ENCODE measurements around the gene ATP6V0A1. TPM values are rescaled to one million over a fixed set of nuclear protein-coding genes. Genes with fewer than 3 reads are reported as not detected.
A peak's percentile ranks its signal among the peaks of the same experiment; 100 is the strongest.

The ATP6V0A1 gene
- 110 TPM for total RNA-seq
- 108 TPM for polyA plus RNA-seq (ENCODE audit: insufficient read depth, low read depth, low replicate concordance)
- long read RNA-seq, donor 1, full-length matches to known transcripts, result 27 of 27 reads
- long read RNA-seq, donor 1, partial matches to known transcripts, result 0 of 27 reads
- long read RNA-seq, donor 1, other reads (novel, unspliced or antisense), result 0 of 27 reads
- long read RNA-seq, donor 2, full-length matches to known transcripts, result 23 of 23 reads
- long read RNA-seq, donor 2, partial matches to known transcripts, result 0 of 23 reads
- long read RNA-seq, donor 2, other reads (novel, unspliced or antisense), result 0 of 23 reads
- long read RNA-seq, donor 3, full-length matches to known transcripts, result 26 of 26 reads
- long read RNA-seq, donor 3, partial matches to known transcripts, result 0 of 26 reads
- long read RNA-seq, donor 3, other reads (novel, unspliced or antisense), result 0 of 26 reads
- long read RNA-seq, donor 4, full-length matches to known transcripts, result 11 of 16 reads
- long read RNA-seq, donor 4, partial matches to known transcripts, result 5 of 16 reads
- long read RNA-seq, donor 4, other reads (novel, unspliced or antisense), result 0 of 16 reads
- long read RNA-seq, donor 5, full-length matches to known transcripts, result 2 of 2 reads
- long read RNA-seq, donor 5, partial matches to known transcripts, result 0 of 2 reads
- long read RNA-seq, donor 5, other reads (novel, unspliced or antisense), result 0 of 2 reads
- long read RNA-seq, donor 6, full-length matches to known transcripts, result 6 of 6 reads
- long read RNA-seq, donor 6, partial matches to known transcripts, result 0 of 6 reads
- long read RNA-seq, donor 6, other reads (novel, unspliced or antisense), result 0 of 6 reads
- long read RNA-seq, donor 7, full-length matches to known transcripts, result 15 of 21 reads
- long read RNA-seq, donor 7, partial matches to known transcripts, result 4 of 21 reads
- long read RNA-seq, donor 7, other reads (novel, unspliced or antisense), result 2 of 21 reads
- long read RNA-seq, donor 8, full-length matches to known transcripts, result 24 of 24 reads
- long read RNA-seq, donor 8, partial matches to known transcripts, result 0 of 24 reads
- long read RNA-seq, donor 8, other reads (novel, unspliced or antisense), result 0 of 24 reads
- long read RNA-seq, donor 9, full-length matches to known transcripts, result 12 of 12 reads
- long read RNA-seq, donor 9, partial matches to known transcripts, result 0 of 12 reads
- long read RNA-seq, donor 9, other reads (novel, unspliced or antisense), result 0 of 12 reads
- long read RNA-seq, donor 10, full-length matches to known transcripts, result 24 of 31 reads
- long read RNA-seq, donor 10, partial matches to known transcripts, result 0 of 31 reads
- long read RNA-seq, donor 10, other reads (novel, unspliced or antisense), result 7 of 31 reads

- no peak for TF ChIP-seq CTCF (IDR thresholded peaks at IDR 0.05; ENCODE audit: borderline replicate concordance, extremely low read depth, insufficient read depth)
Observed at GRCh38 chr17:42458497-42459255, at the start of gene ATP6V0A1. Gene ATP6V0A1, plus strand, starts transcription at chr17:42458878. Its CDS starts 2,017 bp downstream, at chr17:42460895.

GRCh38 chr17:42409523-42410318 lies 49.0 kb upstream of the ATP6V0A1 start:
- Histone ChIP-seq H3K9me3 (ENCODE audit: control insufficient read depth in 2 of 3, insufficient read depth in 1 of 3, low read length in 3 of 3) (no peaks in the 10 kb centered on the region), H3K9ac (ENCODE audit: low read length in 3 of 3) (no peak overlapping the region), H3K4me1 (ENCODE audit: control insufficient read depth in 2 of 3, insufficient read depth in 2 of 3, low read depth in 1 of 3, low read length in 3 of 3) (peaks cover 0 to 20% (median 0%) of the 10 kb centered on the region in 3 donors), H3K36me3 (ENCODE audit: control insufficient read depth in 2 of 3, insufficient read depth in 3 of 3, low read length in 3 of 3) (no peaks in the 10 kb centered on the region), H3K4me3 (ENCODE audit: low read length in 3 of 3) (no peak overlapping the region), H3K27ac (ENCODE audit: low read depth in 2 of 2, low read length in 2 of 2) (peak overlapping the region; percentile 32 to 77), H3K27me3 (ENCODE audit: control insufficient read depth, insufficient read depth, low read length) (no peaks in the 10 kb centered on the region)
- FAIRE-seq (no peak), DNase-seq (no peak)
- no peak for TF ChIP-seq CTCF (IDR thresholded peaks at IDR 0.05; ENCODE audit: borderline replicate concordance, extremely low read depth, insufficient read depth)
- intact Hi-C loops (cut with DNase I), result loop anchor here (5.0 kb wide), 1 partner anchor 92 kb away; no protein-coding TSS in a partner anchor

More at GRCh38 chr17:42458497-42459255, at the start of gene ATP6V0A1:
- Histone ChIP-seq H3K27me3 (ENCODE audit: control insufficient read depth, insufficient read depth, low read length) (no peaks in the 10 kb centered on the region), H3K36me3 (ENCODE audit: control insufficient read depth in 2 of 3, insufficient read depth in 3 of 3, low read length in 3 of 3) (peaks cover 0 to 3% (median 0%) of the 10 kb centered on the region in 3 donors), H3K4me1 (ENCODE audit: control insufficient read depth in 2 of 3, insufficient read depth in 2 of 3, low read depth in 1 of 3, low read length in 3 of 3) (peaks cover 4 to 14% (median 12%) of the 10 kb centered on the region in 3 donors), H3K4me3 (ENCODE audit: low read length in 3 of 3) (peak within 1 kb of the TSS; percentile 86 to 94 (median 91)), H3K9ac (ENCODE audit: low read length in 3 of 3) (peak within 1 kb of the TSS; percentile 75 to 99 (median 93)), H3K27ac (ENCODE audit: low read depth in 2 of 2, low read length in 2 of 2) (peak within 1 kb of the TSS; percentile 97 to 98), H3K9me3 (ENCODE audit: control insufficient read depth in 2 of 3, insufficient read depth in 1 of 3, low read length in 3 of 3) (no peaks in the 10 kb centered on the region)
- no peak for FAIRE-seq
- intact Hi-C loops (cut with DNase I), result no loop called here
- peak; percentile 93 to 98 (median 96) for DNase-seq

Measured in kidney (tissue), 22 donors.